ENCODE data around the gene SEPTIN8.

GRCh38 chr5:132766020-132766805 is 10.8 kb downstream of the SEPTIN8 start:
- TF ChIP-seq, protein P1, sequence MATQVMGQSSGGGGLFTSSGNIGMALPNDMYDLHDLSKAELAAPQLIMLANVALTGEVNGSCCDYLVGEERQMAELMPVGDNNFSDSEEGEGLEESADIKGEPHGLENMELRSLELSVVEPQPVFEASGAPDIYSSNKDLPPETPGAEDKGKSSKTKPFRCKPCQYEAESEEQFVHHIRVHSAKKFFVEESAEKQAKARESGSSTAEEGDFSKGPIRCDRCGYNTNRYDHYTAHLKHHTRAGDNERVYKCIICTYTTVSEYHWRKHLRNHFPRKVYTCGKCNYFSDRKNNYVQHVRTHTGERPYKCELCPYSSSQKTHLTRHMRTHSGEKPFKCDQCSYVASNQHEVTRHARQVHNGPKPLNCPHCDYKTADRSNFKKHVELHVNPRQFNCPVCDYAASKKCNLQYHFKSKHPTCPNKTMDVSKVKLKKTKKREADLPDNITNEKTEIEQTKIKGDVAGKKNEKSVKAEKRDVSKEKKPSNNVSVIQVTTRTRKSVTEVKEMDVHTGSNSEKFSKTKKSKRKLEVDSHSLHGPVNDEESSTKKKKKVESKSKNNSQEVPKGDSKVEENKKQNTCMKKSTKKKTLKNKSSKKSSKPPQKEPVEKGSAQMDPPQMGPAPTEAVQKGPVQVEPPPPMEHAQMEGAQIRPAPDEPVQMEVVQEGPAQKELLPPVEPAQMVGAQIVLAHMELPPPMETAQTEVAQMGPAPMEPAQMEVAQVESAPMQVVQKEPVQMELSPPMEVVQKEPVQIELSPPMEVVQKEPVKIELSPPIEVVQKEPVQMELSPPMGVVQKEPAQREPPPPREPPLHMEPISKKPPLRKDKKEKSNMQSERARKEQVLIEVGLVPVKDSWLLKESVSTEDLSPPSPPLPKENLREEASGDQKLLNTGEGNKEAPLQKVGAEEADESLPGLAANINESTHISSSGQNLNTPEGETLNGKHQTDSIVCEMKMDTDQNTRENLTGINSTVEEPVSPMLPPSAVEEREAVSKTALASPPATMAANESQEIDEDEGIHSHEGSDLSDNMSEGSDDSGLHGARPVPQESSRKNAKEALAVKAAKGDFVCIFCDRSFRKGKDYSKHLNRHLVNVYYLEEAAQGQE (IDR thresholded peaks at IDR 0.05; ENCODE audit: low read depth): no peak
- TF ChIP-seq TAF1 (IDR thresholded peaks at IDR 0.05; ENCODE audit: low read depth) (no peak), RAD21 (IDR thresholded peaks at IDR 0.05; ENCODE audit: low read depth) (no peak), YY1 (IDR thresholded peaks at IDR 0.05; ENCODE audit: low read depth) (no peak), EP300 (IDR thresholded peaks at IDR 0.05; ENCODE audit: borderline replicate concordance) (no peak), FOXM1 (IDR thresholded peaks at IDR 0.05; ENCODE audit: borderline replicate concordance, low read depth) (no peak), TCF12 (IDR thresholded peaks at IDR 0.05; ENCODE audit: low read depth) (no peak), NFIC (IDR thresholded peaks at IDR 0.05) (no peak)

Measured in Ishikawa (cell line).